Coronary artery (tissue), 2 donors: ENCODE data around the gene HLA-DMA.

Experiments used
- DNase-seq: peaks from one replicate; pipeline ENCODE4 v3.0.0-alpha.2; 2017; ENCODE audit warnings: low spot score
- H3K27ac ChIP-seq, 2 donors: fragments of 200-600 bp; sonication (generic); one replicate each; pipeline ENCODE4 v1.5.1; 2016 to 2019
- H3K4me3 ChIP-seq: fragments of 200-600 bp; sonication (generic); 2 replicates; pipeline ENCODE4 v1.5.1; 2016; ENCODE audit warnings: mild to moderate bottlenecking, moderate library complexity
- TF ChIP-seq, protein P1 (sequence below): fragments of 200-600 bp; sonication (generic); IDR thresholded peaks from one replicate; pipeline ENCODE4 v1.5.1; 2019; ENCODE audit warnings: antibody characterized with exemption

Gene HLA-DMA

DNA sequence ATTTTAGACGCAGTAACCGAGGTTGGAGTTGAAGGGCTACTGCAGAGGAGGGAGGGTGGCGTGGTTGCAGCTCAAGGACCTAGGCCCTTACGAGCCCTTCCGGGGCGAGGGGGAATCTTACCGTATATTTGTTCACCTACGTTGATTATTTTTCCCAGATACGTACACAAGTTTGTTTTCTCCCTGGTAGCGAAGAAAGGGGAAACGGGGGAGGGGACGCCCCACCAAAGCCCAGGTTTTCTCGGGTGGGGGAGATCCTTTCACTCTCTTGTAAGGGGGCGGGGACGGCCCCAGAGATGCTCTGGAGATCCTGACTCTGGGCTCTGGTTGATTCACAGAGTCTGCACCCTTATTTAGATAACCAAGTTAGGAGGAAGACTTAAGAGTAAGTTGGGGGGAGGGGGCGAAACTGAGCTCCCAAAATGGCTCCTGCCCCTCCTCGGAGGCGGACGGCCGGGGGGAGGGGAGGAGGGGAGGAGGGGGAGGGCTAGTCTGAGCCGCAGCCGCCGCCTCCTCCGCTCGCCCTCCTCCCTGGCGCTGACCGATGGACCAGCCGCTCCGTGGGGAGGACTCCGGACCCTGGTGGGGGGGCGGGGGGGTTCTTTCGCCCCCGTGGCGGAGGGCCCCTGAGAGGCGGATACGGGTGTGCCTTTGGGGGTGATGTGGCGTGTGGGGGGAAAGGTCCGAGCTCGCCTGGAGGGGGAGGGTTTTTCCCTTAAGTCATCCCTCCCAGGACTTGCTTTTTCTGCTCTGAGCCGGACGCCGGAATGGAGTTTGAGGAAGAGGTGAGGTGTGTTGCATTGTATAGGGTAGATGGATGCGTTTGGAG is 17.7 kb upstream of the HLA-DMA start:
- DNase-seq = peak; percentile 94
- peak overlapping the region; percentile 85 for H3K4me3 ChIP-seq
- TF ChIP-seq, protein P1, sequence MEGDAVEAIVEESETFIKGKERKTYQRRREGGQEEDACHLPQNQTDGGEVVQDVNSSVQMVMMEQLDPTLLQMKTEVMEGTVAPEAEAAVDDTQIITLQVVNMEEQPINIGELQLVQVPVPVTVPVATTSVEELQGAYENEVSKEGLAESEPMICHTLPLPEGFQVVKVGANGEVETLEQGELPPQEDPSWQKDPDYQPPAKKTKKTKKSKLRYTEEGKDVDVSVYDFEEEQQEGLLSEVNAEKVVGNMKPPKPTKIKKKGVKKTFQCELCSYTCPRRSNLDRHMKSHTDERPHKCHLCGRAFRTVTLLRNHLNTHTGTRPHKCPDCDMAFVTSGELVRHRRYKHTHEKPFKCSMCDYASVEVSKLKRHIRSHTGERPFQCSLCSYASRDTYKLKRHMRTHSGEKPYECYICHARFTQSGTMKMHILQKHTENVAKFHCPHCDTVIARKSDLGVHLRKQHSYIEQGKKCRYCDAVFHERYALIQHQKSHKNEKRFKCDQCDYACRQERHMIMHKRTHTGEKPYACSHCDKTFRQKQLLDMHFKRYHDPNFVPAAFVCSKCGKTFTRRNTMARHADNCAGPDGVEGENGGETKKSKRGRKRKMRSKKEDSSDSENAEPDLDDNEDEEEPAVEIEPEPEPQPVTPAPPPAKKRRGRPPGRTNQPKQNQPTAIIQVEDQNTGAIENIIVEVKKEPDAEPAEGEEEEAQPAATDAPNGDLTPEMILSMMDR = no peak
- peak overlapping the region; percentile 99 to 100 for H3K27ac ChIP-seq

DNA sequence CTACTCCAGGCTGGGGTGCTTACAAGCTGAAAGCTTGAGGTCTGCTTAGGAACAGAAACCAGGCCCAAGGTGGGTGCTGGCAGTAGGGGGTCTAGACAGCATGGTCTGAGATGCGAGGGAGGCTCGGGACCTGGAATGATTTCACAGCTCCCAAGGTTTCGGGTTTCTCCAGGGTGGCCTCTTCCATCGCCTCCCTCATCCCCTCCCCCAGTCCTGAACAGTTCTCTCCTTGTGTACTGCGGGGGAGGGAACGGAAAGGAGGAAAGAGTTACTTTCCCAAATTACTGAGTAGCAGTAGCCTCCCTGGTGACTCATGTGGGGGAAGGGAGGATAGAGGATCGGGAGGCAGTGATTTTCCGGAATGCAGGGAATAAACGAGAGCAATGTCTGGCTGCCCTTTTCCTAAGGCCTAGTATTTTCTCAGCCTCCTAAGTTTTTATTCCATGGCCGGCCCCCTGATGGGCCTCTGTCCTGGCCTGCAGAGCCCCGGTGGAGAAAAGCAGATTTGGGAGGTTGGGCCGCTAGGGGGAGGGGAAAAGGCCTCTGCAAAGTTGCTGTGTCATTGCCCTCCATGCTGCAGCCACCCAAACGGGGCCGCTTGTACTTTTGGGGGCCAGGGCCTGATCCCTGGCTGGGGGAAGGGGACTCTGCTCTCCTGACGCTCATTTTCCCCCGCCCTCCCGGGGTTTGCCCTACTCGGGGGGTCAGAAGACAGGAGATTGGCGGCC is 17.0 kb upstream of the HLA-DMA start:
- peak; percentile 90 for DNase-seq
- H3K4me3 ChIP-seq = peak overlapping the region; percentile 85
- peak overlapping the region; percentile 99 to 100 for H3K27ac ChIP-seq
- TF ChIP-seq, protein P1 = no peak

DNA sequence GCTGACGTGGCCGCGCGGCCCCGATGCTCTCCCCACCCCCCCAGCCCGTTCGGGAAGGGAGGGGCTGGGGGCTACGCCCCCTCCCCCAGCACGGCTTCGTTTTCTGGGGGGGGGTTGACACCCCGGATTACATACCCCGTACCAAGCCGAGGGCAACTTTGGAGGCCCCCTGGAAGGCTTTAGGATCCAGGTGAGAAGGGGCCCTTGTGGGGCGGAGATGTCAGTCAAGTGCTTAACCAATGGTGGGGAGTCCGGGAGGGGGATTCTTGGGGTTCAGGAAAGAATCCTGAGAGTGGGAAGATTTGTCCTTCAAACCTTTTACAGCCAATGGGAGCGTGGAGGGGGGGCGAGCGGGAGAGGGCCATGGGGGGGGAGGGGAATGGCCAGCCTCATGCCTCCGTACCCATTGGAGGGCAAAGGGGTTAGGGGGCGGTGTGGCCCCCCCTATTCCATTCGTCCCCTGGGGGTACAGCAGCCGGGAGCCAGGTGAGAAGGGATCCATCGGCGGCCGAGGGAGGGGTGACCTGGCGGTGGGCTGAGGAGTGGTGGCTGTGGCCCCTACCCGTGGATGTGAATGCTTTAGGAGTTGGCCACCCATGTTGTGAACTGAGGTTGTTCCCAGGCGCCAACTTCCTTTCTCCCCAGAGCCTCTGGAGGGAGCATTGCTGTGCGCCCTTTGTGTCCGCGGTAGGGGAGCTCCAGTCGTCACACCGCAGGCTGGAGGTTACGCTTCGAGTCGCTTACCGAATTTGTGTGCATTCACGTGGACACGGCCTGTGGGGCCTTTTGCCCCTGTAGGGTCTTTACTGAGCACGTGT is 16.2 kb upstream of the HLA-DMA start:
- TF ChIP-seq, protein P1 = no peak
- H3K27ac ChIP-seq = peak overlapping the region; percentile 99 to 100
- H3K4me3 ChIP-seq = peak overlapping the region; percentile 85
- DNase-seq = peak; percentile 94

DNA sequence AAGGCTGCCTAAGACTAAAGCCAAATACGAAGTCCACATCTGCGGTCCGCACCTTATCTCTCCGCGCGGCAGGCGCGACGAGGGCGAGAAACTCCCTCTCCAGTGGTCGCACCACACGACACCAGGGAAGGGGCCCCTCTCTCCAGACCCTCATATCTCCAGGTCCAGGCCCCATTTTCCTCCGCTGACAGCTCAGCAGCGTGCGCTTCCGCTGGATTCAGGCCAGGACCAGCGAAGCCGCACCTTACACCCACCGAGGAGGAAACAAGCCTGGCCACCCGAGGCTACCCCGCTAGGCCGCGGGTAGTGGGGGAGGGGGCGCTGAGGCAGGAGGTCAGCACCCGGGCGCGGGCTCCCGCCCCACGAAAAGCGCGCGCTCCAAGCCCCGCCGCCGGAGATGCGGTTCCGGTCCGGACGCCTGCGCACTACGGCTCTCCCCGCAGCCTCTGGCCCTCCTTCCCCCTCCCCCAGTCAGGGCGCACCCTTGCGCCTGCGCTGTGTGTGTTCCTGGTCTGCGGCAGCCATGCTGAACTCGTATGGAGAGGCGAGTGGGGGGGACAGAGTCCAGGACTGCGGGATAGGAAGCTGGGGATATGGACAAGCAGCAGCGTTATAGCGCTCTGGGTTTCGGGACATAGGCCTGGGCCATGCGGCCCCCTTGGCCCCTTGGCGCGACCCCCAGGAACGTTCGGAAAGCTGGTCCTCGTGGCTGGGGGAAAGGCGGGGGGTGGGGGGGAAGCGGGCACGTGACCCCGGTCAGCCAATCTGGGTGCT is 15.4 kb upstream of the HLA-DMA start, which contains the start of gene BRD2:
Gene BRD2, plus strand, starts transcription at position 502 of the 774 bp plus-strand sequence. CDS start 4,305 bp downstream, outside the sequence.
- peak within 1 kb of the TSS; percentile 85 for H3K4me3 ChIP-seq
- peak; percentile 99 for DNase-seq
- peak within 1 kb of the TSS; percentile 99 to 100 for H3K27ac ChIP-seq
- TF ChIP-seq, protein P1 = no peak

DNA sequence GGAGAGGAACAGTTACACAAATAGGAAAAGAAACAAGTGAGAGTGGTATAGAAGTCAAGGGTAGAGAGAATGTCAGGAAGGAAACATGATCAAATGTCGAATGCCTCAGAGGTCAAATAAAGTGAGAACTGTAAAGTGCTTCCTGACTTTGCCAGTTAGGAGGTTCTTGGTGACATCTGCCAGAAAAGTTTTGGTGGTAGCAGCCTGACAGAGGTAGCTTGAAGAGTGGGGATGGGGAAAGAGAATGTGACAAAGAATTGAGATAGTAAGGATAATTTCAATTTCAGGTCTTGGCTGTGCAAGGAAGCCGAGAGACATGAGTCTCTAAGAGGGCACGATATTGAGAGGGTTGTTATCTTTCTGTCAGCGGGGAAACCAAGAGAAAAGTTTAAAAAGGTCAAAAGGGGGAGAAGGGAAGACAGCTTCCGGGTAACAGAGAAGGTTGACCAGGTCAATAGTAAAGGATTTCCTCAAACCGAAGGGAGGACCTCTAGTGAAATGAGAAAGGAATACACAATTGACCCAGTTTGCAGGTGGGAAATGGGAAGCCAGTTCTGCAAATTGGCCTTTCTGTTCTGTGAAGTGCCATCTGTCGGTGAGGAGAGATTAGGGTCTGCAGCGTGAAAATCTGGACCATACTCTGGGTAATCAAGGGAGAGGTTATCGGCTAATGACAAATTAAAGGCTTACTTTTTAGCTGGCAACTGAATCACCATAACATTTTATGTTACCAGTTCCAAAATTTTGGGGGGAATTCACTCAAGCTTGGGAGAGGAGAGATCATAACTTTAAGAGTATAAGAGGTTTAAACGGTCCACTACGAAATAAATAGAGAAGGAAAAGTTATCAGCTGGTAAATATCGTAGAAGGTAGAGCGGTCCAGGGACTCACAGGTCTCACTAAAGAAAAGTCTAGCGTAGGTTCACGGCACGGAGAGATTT is 14.5 kb upstream of the HLA-DMA start:
- TF ChIP-seq, protein P1 = no peak
- Histone ChIP-seq H3K4me3 (peak overlapping the region; percentile 85), H3K27ac (peak overlapping the region; percentile 99 to 100)
- no peak for DNase-seq
